Cerebellar nuclear complex (tissue), 1 donor: ENCODE data around the gene PRR5.

Source experiments
- DNase-seq, 2 experiments: peaks; one replicate each; lab custom pipeline; 2025; lab: John Stamatoyannopoulos, UW

PRR5 gene

GRCh38 chr22:44714703-44715350 lies 12.8 kb downstream of the PRR5 start:
- DNase-seq = no peak

DNA sequence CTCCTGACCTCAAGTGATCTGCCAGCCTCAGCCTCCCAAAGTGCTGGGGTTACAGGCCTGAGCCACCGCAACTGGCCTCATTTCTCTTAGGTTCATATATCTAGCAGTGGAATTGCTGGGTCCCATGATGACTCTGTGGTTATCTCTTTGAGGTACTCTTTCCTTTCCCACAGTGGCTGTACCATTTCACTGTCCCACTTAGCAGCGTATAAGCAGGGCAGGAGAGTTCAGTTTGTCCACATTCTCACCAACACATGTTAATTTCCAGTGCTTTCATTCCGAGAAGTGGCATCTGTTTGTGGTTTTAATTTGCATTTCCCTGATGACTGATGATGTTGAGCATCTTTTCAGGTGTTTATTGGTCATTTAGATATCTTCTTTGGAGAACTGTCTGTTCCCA lies 16.4 kb downstream of the PRR5 start:
- DNase-seq = no peak

GRCh38 chr22:44719586-44720368 lies 17.8 kb downstream of the PRR5 start:
- no peak for DNase-seq

GRCh38 chr22:44721213-44721612 lies 19.2 kb downstream of the PRR5 start:
- no peak for DNase-seq

DNA sequence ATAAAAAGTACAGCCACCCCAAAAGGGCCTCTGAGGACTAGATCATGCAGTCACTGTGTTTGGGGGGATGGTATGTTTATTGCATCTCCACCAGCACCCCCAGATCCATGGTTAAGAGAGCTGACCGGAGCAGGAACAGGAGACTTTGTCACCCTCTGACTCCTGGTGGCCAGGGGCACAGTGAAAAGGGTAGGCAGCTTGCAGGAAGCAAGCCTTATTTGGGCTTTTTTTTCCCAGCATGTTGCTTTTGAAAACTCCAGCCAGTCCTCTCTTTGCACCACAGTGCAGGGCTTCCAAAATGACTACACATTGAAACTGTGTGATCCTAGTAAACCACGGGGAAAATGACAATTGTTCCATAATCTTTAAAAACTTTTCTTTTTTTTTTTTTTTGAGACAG lies 20.6 kb downstream of the PRR5 start:
- DNase-seq = no peak

DNA sequence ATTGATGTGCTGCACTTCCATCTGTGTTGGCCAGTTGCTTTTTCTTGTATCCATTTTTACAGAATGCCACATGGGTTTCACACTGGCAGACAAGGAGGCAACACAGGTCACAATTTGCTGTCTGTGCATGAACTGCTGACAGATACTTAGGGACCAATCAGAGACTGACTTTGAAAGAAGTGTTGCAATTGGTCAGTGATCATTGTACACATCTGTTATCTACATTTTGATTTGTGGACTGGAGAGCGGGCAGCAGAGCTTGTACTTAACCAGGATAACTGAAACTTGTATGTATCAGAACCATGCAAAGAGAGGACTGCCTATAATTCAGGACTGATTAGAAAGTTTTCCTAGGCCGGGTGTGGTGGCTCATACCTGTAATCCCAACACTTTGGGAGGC lies 21.8 kb downstream of the PRR5 start:
- no peak for DNase-seq

- DNase-seq = no peak
Observed at GRCh38 chr22:44724416-44724815, 22.4 kb downstream of the PRR5 start.

GRCh38 chr22:44724859-44725258 lies 22.9 kb downstream of the PRR5 start:
- no peak for DNase-seq

DNA sequence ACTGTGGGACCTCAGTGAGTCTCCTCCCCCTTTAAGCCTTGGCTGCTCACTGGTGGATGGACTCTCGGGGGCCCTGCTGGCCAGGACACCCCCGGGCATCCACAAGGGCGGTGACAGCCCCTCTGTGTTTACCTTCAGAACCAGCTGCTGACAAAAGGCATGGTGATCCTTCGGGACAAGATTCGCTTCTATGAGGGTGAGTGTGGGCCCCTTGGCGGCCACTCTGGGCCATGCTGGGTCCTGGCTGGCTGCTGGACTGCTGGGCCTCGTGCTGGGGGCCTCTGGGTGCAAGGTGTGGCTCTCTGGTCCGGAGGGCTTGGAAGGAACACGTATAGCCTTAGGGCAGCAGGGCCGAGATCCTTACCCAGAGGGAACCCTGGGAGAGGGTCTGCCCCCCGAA lies 24.4 kb downstream of the PRR5 start:
- no peak for DNase-seq

GRCh38 chr22:44727148-44727547 lies 25.1 kb downstream of the PRR5 start:
- DNase-seq = no peak

DNA sequence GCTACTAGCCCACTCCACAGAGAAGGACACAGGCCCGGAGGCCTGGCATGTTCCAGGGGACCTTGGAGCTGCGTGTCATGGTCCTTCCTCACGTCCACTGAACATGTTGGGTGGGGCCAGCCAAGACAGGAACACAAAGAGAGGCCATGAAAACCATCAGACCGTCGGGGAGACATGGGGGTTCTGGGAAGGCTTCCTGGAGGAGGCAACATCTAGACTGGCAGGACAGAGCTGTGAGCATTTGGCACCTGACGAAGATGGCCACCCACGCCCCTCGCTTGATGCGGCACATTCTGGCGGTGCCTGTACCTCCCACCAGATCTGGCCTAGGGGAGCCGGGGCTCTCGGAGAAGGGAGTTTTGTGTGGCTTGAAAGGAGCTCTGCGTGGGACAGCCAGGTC lies 25.7 kb downstream of the PRR5 start:
- no peak for DNase-seq

DNA sequence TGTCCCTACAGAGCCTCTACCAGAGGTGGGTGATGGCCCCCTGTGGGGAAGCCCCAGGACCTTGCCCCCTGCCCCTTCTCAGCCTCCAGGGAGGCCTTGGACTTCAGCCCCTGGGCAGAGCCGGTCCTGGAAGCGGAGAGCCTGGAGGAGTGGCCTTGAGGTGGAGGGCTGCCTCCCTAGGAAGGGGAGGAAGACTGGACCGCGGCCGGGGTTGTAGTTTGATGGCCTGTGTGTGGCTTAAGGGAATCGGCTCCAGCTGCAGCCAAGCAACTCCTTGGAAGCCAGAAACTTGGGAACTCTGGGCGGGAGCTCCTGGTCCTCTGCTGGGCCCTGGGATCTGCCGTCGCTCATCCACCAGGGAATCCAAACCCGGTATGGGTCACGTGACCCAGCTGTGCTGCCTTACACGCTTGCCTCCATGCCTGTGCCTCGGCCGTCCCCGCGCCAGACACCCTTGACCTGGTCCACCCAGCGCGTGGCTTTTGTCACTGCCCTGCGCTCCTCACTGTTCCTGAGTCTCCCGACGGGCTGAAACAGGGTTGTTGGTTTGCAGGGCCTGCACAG lies 26.8 kb downstream of the PRR5 start:
- no peak for DNase-seq

DNA sequence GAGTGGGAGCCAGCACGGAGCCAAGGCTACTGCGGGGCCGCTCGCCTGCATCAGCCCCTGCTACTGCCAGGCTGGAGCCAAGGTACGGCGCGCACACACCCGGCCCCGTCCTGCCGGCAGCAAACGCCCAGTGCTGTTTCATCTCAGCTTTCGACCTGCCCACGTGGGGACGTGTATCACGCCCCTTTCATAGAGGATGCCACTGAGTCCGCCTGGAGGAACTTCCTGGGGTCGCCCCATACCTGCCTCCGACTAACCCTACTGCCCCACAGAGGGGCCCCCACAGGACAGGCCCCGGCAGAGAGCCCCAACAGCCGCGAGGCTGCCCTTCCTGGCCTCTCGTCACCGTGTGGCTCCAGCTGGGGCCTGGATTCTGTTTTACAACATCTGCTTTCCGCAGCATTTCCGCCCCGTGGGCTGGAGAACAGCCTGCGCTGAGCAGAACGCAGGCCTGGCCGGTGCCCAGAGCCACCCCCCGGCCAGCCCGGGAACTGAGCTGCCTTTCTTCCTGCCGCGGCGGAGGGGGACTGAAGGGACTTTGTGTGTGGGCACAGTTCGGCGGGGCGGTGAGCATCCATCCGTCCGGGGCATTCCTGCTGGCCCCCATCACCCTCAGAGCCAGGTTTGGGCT lies 27.5 kb downstream of the PRR5 start:
- DNase-seq = no peak

DNA sequence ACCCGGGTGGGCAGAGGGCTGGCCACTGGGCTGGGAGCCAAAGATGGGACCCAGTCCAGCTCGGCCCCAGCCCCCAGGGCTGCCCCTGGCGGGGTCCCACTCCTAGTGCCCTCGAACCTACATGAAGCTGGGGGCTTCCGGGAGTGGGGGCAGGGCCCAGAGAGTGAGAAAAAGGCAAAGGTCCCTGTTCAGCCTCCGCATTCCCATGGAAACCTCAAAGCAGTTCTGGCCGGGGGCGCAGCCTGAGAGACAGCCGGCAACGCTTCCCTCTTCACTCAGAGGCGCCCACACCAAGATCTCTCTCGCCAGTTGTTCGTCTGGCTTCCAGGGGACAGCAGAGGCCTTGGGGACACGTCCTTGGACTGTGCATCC lies 28.0 kb downstream of the PRR5 start:
- no peak for DNase-seq

GRCh38 chr22:44730490-44731356 lies 28.7 kb downstream of the PRR5 start:
- DNase-seq = no peak

GRCh38 chr22:44731357-44731970 lies 29.5 kb downstream of the PRR5 start:
- DNase-seq = no peak

DNA sequence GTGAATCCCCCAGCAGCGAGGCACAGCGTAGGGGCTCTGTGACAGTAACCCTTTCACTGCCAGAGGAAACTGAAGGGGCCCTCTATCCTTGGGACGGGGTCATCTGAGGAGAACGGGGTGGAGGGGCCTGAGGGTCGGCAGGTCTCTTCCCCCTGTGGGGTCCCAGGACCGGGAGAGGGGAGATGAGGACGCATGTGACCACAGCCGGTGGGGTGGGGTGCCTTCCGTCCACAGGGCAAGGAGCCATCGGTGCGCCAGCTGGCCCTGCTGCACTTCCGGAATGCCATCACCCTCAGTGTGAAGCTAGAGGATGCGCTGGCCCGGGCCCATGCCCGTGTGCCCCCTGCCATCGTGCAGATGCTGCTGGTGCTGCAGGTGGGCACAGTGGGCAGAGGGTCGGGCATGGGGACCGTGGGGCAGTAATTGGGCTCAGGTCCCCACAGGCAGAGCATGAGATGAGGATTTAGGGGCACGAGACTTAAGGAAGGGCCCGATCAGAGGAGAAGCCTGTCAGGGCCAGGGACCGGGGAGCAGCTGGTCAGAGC lies 30.1 kb downstream of the PRR5 start:
- no peak for DNase-seq

GRCh38 chr22:44732661-44733060 lies 30.7 kb downstream of the PRR5 start:
- no peak for DNase-seq

DNA sequence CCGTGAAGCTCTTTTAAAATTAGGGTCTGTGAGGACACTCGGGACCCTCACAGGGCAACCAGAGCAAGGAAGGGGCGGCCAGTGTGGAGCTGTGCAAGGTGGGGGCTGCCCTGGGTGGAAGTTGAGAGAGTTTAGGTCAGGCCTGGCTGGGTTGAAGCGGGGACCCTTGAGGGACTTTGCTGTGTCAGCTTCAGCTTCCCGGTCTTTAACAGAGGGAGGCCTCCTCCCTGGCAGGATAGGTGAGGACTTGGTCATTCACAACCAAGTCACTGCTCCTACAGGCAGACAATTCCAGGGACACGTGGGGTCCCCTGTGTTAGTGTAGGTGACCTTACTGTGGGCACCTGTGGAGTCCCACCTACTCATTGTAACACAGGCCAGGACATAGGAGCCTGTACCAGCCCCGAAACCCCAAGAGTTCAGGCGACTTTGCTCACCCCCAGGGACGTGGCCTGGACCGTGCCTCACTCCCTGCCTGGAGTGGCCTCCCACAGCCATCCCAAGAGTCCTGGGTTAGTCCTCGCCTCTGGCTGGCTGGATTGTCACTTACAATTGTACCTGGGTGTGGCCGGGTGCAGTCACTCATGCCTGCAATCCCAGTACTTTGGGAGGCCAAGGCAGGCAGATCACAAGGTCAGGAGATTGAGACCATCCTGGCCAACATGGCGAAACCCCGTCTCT lies 31.6 kb downstream of the PRR5 start:
- no peak for DNase-seq

GRCh38 chr22:44734278-44734677 lies 32.3 kb downstream of the PRR5 start:
- DNase-seq = no peak
